GM21737 (cell line): ENCODE measurements around the gene ADNP2.

ENCODE experiments used
- ATAC-seq: cut with Tn5 transposase; IDR thresholded peaks from one replicate; pipeline ENCODE4 v1.9.1; 2021; ENCODE audit warnings: mild to moderate bottlenecking, moderate library complexity; ENCODE audit not compliant: unreplicated experiment

Gene ADNP2

GRCh38 chr18:80189531-80189865, 80.4 kb downstream of the ADNP2 start:
- ATAC-seq = no peak
